NCI-H748 (cell line): ENCODE results near the gene REM1.

Experiments used
- DNase-seq: peaks from one replicate; lab custom pipeline; 2025; ENCODE audit not compliant: unreplicated experiment; lab: John Stamatoyannopoulos, UW

Gene REM1

GRCh38 chr20:31522731-31523130, 47.6 kb downstream of the REM1 start:
- no peak for DNase-seq

DNA sequence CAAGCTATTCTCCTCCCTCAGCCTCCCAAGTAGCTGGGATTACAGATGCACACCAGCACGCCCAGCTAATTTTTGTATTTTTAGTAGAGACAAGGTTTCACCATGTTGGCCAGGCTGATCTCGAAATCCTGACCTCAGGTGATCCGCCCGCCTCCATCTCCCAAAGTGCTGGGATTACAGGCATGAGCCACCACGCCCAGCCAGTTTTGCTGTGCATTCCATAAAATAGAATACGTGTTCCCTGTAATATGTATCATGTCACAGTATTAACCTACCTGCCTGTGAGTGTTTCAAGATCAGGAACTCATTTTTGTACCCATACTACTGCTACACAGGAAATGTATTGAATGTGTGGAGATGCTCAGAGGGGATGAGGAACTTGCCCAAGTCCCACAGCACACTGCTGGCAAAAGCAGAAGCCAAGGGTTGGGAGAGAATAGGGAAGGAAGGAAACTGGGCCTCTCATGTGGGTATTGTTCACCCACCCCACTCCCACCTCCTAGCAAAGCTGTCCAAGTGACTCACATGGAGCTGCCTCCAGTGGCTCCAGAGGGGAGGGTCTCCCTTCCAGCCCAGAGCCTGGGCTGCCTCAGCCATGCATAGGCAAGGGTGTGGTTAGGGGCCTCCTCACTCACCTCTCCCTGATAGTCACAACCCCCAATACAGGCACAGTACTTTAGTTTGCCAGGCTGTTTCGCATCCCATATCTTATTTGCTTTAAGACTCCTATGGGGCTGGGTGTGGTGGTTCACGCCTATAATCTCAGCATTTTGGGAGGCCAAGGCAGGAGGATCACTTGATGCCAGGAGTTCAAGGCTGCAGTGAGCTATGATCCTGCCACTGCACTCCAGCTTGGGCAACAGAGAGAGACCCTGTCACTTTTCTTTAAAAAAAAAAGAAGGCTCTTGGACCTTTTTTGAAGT, 48.5 kb downstream of the REM1 start:
- DNase-seq: no peak

GRCh38 chr20:31527266-31527665, 52.2 kb downstream of the REM1 start:
- no peak for DNase-seq
